Neuron (in vitro differentiated cells): ENCODE data around the gene MLLT6.

Experiments used
- H2AFZ ChIP-seq: one replicate; pipeline ENCODE4 v1.6.1; 2013; ENCODE audit warnings: low read depth, mild to moderate bottlenecking, inconsistent platforms, low read length, moderate library complexity
- H3K27me3 ChIP-seq: one replicate; pipeline ENCODE4 v1.6.1; 2013; ENCODE audit warnings: low read length; ENCODE audit not compliant: insufficient read depth
- H3K36me3 ChIP-seq: one replicate; pipeline ENCODE4 v1.6.1; 2013; ENCODE audit warnings: low read length; ENCODE audit not compliant: insufficient read depth
- H3K4me1 ChIP-seq: one replicate; pipeline ENCODE4 v1.6.1; 2013; ENCODE audit warnings: low read length; ENCODE audit not compliant: insufficient read depth
- H3K4me3 ChIP-seq: 2 replicates; pipeline ENCODE4 v1.5.1; 2013; ENCODE audit warnings: mild to moderate bottlenecking, low read length, moderate library complexity
- H3K9me3 ChIP-seq: one replicate; pipeline ENCODE4 v1.6.1; 2013; ENCODE audit warnings: low read length

Gene MLLT6

GRCh38 chr17:38730526-38731379 is 25.7 kb downstream of the MLLT6 start:
- H3K36me3 ChIP-seq, result peaks cover 24% of the 10 kb centered on the region

GRCh38 chr17:38731526-38732294 is 26.6 kb downstream of the MLLT6 start:
- H3K27me3 ChIP-seq, result no peaks in the 10 kb centered on the region
- peaks cover 18% of the 10 kb centered on the region for H3K4me1 ChIP-seq
- no peak overlapping the region for H2AFZ ChIP-seq
- peaks cover 30% of the 10 kb centered on the region for H3K36me3 ChIP-seq
- H3K9me3 ChIP-seq, result no peaks in the 10 kb centered on the region
- no peak overlapping the region for H3K4me3 ChIP-seq

More at GRCh38 chr17:38730526-38731379, 25.7 kb downstream of the MLLT6 start:
- Histone ChIP-seq H3K4me1 (peaks cover 18% of the 10 kb centered on the region), H3K9me3 (no peaks in the 10 kb centered on the region), H2AFZ (no peak overlapping the region), H3K4me3 (peak overlapping the region; percentile 44), H3K27me3 (no peaks in the 10 kb centered on the region)

- peaks cover 35% of the 10 kb centered on the region for H3K36me3 ChIP-seq
- no peaks in the 10 kb centered on the region for H3K27me3 ChIP-seq
- H3K4me3 ChIP-seq, result no peak overlapping the region
- H3K9me3 ChIP-seq, result no peaks in the 10 kb centered on the region
- H3K4me1 ChIP-seq, result peaks cover 18% of the 10 kb centered on the region
- H2AFZ ChIP-seq, result no peak overlapping the region
These were observed 27.6 kb downstream of the MLLT6 start for GRCh38 chr17:38732376-38733281.

- Histone ChIP-seq H3K4me1 (peaks cover 18% of the 10 kb centered on the region), H3K9me3 (no peaks in the 10 kb centered on the region), H3K36me3 (peaks cover 42% of the 10 kb centered on the region), H3K27me3 (no peaks in the 10 kb centered on the region), H3K4me3 (no peak overlapping the region), H2AFZ (no peak overlapping the region)
These were observed 28.4 kb downstream of the MLLT6 start for GRCh38 chr17:38733282-38733981.

- Histone ChIP-seq H3K9me3 (no peaks in the 10 kb centered on the region), H3K36me3 (peaks cover 50% of the 10 kb centered on the region), H3K27me3 (no peaks in the 10 kb centered on the region), H3K4me1 (peaks cover 16% of the 10 kb centered on the region), H3K4me3 (no peak overlapping the region), H2AFZ (no peak overlapping the region)
These were observed 29.2 kb downstream of the MLLT6 start for GRCh38 chr17:38733982-38734973.

GRCh38 chr17:38735161-38735997 is 30.3 kb downstream of the MLLT6 start:
- Histone ChIP-seq H3K36me3 (peaks cover 56% of the 10 kb centered on the region), H3K4me1 (peaks cover 9% of the 10 kb centered on the region), H3K27me3 (no peaks in the 10 kb centered on the region), H3K4me3 (no peak overlapping the region), H3K9me3 (no peaks in the 10 kb centered on the region), H2AFZ (no peak overlapping the region)

- no peak overlapping the region for H2AFZ ChIP-seq
- H3K4me1 ChIP-seq, result peaks cover 22% of the 10 kb centered on the region
- peaks cover 54% of the 10 kb centered on the region for H3K36me3 ChIP-seq
- no peaks in the 10 kb centered on the region for H3K9me3 ChIP-seq
- H3K4me3 ChIP-seq, result no peak overlapping the region
- no peaks in the 10 kb centered on the region for H3K27me3 ChIP-seq
These were observed 33.1 kb downstream of the MLLT6 start for GRCh38 chr17:38738007-38738662.

GRCh38 chr17:38738686-38739085 is 33.6 kb downstream of the MLLT6 start:
- Histone ChIP-seq H3K4me3 (no peak overlapping the region), H3K36me3 (peaks cover 54% of the 10 kb centered on the region), H3K27me3 (no peaks in the 10 kb centered on the region), H3K9me3 (no peaks in the 10 kb centered on the region), H2AFZ (no peak overlapping the region), H3K4me1 (peaks cover 28% of the 10 kb centered on the region)

GRCh38 chr17:38739305-38739704 is 34.2 kb downstream of the MLLT6 start:
- H3K4me1 ChIP-seq, result peaks cover 32% of the 10 kb centered on the region
- H3K4me3 ChIP-seq, result no peak overlapping the region
- H3K36me3 ChIP-seq, result peaks cover 50% of the 10 kb centered on the region
- H2AFZ ChIP-seq, result no peak overlapping the region
- H3K27me3 ChIP-seq, result no peaks in the 10 kb centered on the region
- no peaks in the 10 kb centered on the region for H3K9me3 ChIP-seq

- Histone ChIP-seq H3K27me3 (no peaks in the 10 kb centered on the region), H2AFZ (no peak overlapping the region), H3K4me3 (no peak overlapping the region), H3K9me3 (no peaks in the 10 kb centered on the region), H3K36me3 (peaks cover 45% of the 10 kb centered on the region), H3K4me1 (peaks cover 32% of the 10 kb centered on the region)
These were observed 35.0 kb downstream of the MLLT6 start for GRCh38 chr17:38740044-38740443.
